DND-41 (cell line): ENCODE measurements around the gene RAD54L2.

Experiments
- ATAC-seq: fragments of 200-7000 bp; cut with Tn5 transposase; 3 replicates; pipeline ENCODE4 v1.9.1; 2021; ENCODE audit warnings: low read depth; ENCODE audit not compliant: insufficient read depth
- DNase-seq: peaks from one replicate; pipeline ENCODE4 v3.0.0-alpha.2; 2020
- H2AFZ ChIP-seq: 2 replicates; pipeline ENCODE4 v1.6.0; 2012; ENCODE audit warnings: low read depth, low read length
- H3K27ac ChIP-seq: 2 replicates; pipeline ENCODE4 v1.5.1; 2012; ENCODE audit warnings: low read length, inconsistent platforms
- H3K27me3 ChIP-seq: fragments of 200-600 bp; sonication (generic); 2 replicates; pipeline ENCODE4 v1.6.0; 2012; ENCODE audit warnings: low read length, mild to moderate bottlenecking, inconsistent platforms; ENCODE audit not compliant: insufficient read depth, poor library complexity
- H3K36me3 ChIP-seq: 2 replicates; pipeline ENCODE4 v1.5.1; 2012; ENCODE audit warnings: low read length, inconsistent platforms; ENCODE audit not compliant: insufficient read depth
- H3K4me1 ChIP-seq: 2 replicates; pipeline ENCODE4 v1.5.1; 2012; ENCODE audit warnings: mild to moderate bottlenecking, low read length; ENCODE audit not compliant: insufficient read depth
- H3K4me2 ChIP-seq: 2 replicates; pipeline ENCODE4 v1.6.0; 2012; ENCODE audit warnings: mild to moderate bottlenecking, moderate library complexity, low read length, inconsistent platforms; ENCODE audit not compliant: insufficient read depth
- H3K4me3 ChIP-seq, 2 experiments: fragments of 200-600 bp in 1 of 2; shearing (Covaris generic) in 1 of 2; 2 replicates each; pipeline ENCODE4 v1.5.1; 2012 to 2016; ENCODE audit warnings: inconsistent platforms in 2 of 2, low read length in 2 of 2, mild to moderate bottlenecking in 2 of 2, low read depth in 1 of 2, moderate library complexity in 1 of 2
- H3K79me2 ChIP-seq: 2 replicates; pipeline ENCODE4 v1.6.0; 2012; ENCODE audit warnings: low read length, inconsistent platforms; ENCODE audit not compliant: insufficient read depth
- H3K9ac ChIP-seq: 2 replicates; pipeline ENCODE4 v1.6.0; 2012; ENCODE audit warnings: low read depth, mild to moderate bottlenecking, inconsistent platforms, low read length, moderate library complexity
- H3K9me3 ChIP-seq: 2 replicates; pipeline ENCODE4 v1.5.1; 2012; ENCODE audit warnings: low read length, moderate library complexity, mild to moderate bottlenecking, inconsistent platforms; ENCODE audit not compliant: insufficient read depth, severe bottlenecking
- H4K20me1 ChIP-seq: 2 replicates; pipeline ENCODE4 v1.6.0; 2012; ENCODE audit warnings: low read length; ENCODE audit not compliant: insufficient read depth
- EZH2 ChIP-seq: IDR thresholded peaks from 3 replicates; pipeline ENCODE4 v1.6.1; 2012; ENCODE audit warnings: borderline replicate concordance, low read depth, mild to moderate bottlenecking, moderate library complexity, low read length, inconsistent platforms; ENCODE audit not compliant: severe bottlenecking
- TF ChIP-seq, protein P1 (sequence below): IDR thresholded peaks from 2 replicates; pipeline ENCODE4 v1.5.1; 2012; ENCODE audit warnings: borderline replicate concordance, low read length, moderate library complexity, mild to moderate bottlenecking; ENCODE audit not compliant: poor library complexity, severe bottlenecking; ENCODE audit errors: extremely low read depth

RAD54L2 gene

GRCh38 chr3:51568036-51568435 lies 29.5 kb downstream of the RAD54L2 start:
- Histone ChIP-seq H3K9me3 (no peaks in the 10 kb centered on the region), H3K9ac (no peak overlapping the region)

DNA sequence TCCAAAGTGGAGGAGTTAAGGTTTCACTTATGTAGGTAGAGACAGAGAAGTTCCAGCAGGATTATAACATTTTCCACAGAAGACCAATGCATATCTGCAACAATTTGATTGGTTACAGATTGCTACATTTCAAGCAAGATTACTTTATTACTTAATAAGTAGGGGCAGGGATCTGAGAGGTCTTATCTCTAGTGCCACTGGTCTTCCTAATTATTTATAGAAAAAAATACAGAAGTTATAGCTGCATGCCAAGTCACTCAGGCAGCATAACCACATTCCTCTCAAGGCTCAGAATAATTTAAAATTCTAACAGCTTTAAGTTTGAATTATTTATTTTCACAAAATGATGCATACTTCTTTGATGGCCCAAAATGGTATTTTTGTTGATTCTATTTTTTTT lies 30.5 kb downstream of the RAD54L2 start:
- TF ChIP-seq EZH2: no peak
- TF ChIP-seq, protein P1, sequence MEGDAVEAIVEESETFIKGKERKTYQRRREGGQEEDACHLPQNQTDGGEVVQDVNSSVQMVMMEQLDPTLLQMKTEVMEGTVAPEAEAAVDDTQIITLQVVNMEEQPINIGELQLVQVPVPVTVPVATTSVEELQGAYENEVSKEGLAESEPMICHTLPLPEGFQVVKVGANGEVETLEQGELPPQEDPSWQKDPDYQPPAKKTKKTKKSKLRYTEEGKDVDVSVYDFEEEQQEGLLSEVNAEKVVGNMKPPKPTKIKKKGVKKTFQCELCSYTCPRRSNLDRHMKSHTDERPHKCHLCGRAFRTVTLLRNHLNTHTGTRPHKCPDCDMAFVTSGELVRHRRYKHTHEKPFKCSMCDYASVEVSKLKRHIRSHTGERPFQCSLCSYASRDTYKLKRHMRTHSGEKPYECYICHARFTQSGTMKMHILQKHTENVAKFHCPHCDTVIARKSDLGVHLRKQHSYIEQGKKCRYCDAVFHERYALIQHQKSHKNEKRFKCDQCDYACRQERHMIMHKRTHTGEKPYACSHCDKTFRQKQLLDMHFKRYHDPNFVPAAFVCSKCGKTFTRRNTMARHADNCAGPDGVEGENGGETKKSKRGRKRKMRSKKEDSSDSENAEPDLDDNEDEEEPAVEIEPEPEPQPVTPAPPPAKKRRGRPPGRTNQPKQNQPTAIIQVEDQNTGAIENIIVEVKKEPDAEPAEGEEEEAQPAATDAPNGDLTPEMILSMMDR: no peak
- H4K20me1 ChIP-seq: peaks cover 7% of the 10 kb centered on the region; the same call in 1 of the 2 replicates
- peaks cover 41% of the 10 kb centered on the region for H3K79me2 ChIP-seq
- H3K36me3 ChIP-seq: peaks cover 9% of the 10 kb centered on the region
- ATAC-seq (no peak), DNase-seq (no peak)
- H3K27me3 ChIP-seq: no peaks in the 10 kb centered on the region
- H3K4me3 ChIP-seq: no peak overlapping the region
- H3K9me3 ChIP-seq: no peaks in the 10 kb centered on the region
- no peak overlapping the region for H2AFZ ChIP-seq
- H3K4me2 ChIP-seq: no peak overlapping the region
- no peak overlapping the region for H3K27ac ChIP-seq
- no peaks in the 10 kb centered on the region for H3K4me1 ChIP-seq
- H3K9ac ChIP-seq: no peak overlapping the region

More at GRCh38 chr3:51568036-51568435, 29.5 kb downstream of the RAD54L2 start:
- Histone ChIP-seq H2AFZ (no peak overlapping the region), H3K4me2 (no peak overlapping the region), H3K79me2 (peaks cover 36% of the 10 kb centered on the region), H4K20me1 (peaks cover 8% of the 10 kb centered on the region; the same call in 1 of the 2 replicates), H3K4me1 (no peaks in the 10 kb centered on the region), H3K4me3 (no peak overlapping the region), H3K36me3 (peaks cover 4% of the 10 kb centered on the region), H3K27me3 (no peaks in the 10 kb centered on the region), H3K27ac (no peak overlapping the region)
- ATAC-seq (no peak), DNase-seq (no peak)
- TF ChIP-seq EZH2: no peak
- TF ChIP-seq, protein P1: no peak

- Histone ChIP-seq H3K4me1 (no peaks in the 10 kb centered on the region), H2AFZ (no peak overlapping the region), H3K79me2 (peaks cover 25% of the 10 kb centered on the region), H4K20me1 (peaks cover 5% of the 10 kb centered on the region; the same call in 1 of the 2 replicates), H3K27me3 (no peaks in the 10 kb centered on the region), H3K9ac (no peak overlapping the region), H3K4me3 (no peak overlapping the region), H3K36me3 (peaks cover 10% of the 10 kb centered on the region), H3K4me2 (no peak overlapping the region), H3K27ac (no peak overlapping the region), H3K9me3 (no peaks in the 10 kb centered on the region)
- DNase-seq (no peak), ATAC-seq (no peak)
- TF ChIP-seq, protein P1: no peak
- no peak for TF ChIP-seq EZH2
Observed at GRCh38 chr3:51578238-51578637, 39.7 kb downstream of the RAD54L2 start.

GRCh38 chr3:51580418-51580817 lies 41.9 kb downstream of the RAD54L2 start:
- H3K9me3 ChIP-seq: no peaks in the 10 kb centered on the region
- H3K36me3 ChIP-seq: peaks cover 7% of the 10 kb centered on the region
- peaks cover 35% of the 10 kb centered on the region for H3K79me2 ChIP-seq
- DNase-seq (no peak), ATAC-seq (no peak)
- H3K4me3 ChIP-seq: no peak overlapping the region
- no peak for TF ChIP-seq EZH2
- H4K20me1 ChIP-seq: peaks cover 5% of the 10 kb centered on the region; the same call in 1 of the 2 replicates
- H3K4me2 ChIP-seq: no peak overlapping the region
- no peak overlapping the region for H2AFZ ChIP-seq
- no peak overlapping the region for H3K9ac ChIP-seq
- H3K27me3 ChIP-seq: no peaks in the 10 kb centered on the region
- H3K27ac ChIP-seq: no peak overlapping the region
- no peaks in the 10 kb centered on the region for H3K4me1 ChIP-seq
